Suprapubic skin (tissue), 4 donors: ENCODE results near the gene SPATA13. TPM values are rescaled to one million over a fixed set of nuclear protein-coding genes. Genes with fewer than 3 reads are reported as not detected.

ENCODE experiments used
- DNase-seq, 2 donors: peaks; one replicate each; pipeline ENCODE4 v3.0.0-alpha.2; 2019; ENCODE audit warnings: low spot score in 2 of 2
- H3K27ac ChIP-seq: fragments of 200-600 bp; sonication (generic); one replicate; pipeline ENCODE4 v1.5.1; 2019
- H3K27me3 ChIP-seq: fragments of 200-600 bp; sonication (generic); one replicate; pipeline ENCODE4 v1.5.1; 2019
- H3K36me3 ChIP-seq: fragments of 200-600 bp; sonication (generic); one replicate; pipeline ENCODE4 v1.5.1; 2019
- H3K4me1 ChIP-seq: fragments of 200-600 bp; sonication (generic); one replicate; pipeline ENCODE4 v1.5.1; 2019
- H3K4me3 ChIP-seq: fragments of 200-600 bp; sonication (generic); one replicate; pipeline ENCODE4 v1.5.1; 2019; ENCODE audit warnings: mild to moderate bottlenecking
- H3K9me3 ChIP-seq: fragments of 200-600 bp; sonication (generic); one replicate; pipeline ENCODE4 v1.5.1; 2019
- CTCF ChIP-seq, 2 donors: fragments of 200-600 bp in 1 of 2; fragments of 450-650 bp in 1 of 2; sonication (generic) in 1 of 2; IDR thresholded peaks; one replicate each; pipeline ENCODE4 v1.5.1; 2016 to 2019; ENCODE audit warnings: antibody characterized with exemption in 2 of 2, mild to moderate bottlenecking in 1 of 2, moderate library complexity in 1 of 2
- EP300 ChIP-seq: sonication (generic); formaldehyde crosslinking; IDR thresholded peaks from one replicate; pipeline ENCODE4 v1.6.1; 2017; ENCODE audit warnings: antibody characterized with exemption
- POLR2A ChIP-seq, 2 donors: fragments of 450-650 bp; IDR thresholded peaks; one replicate each; pipeline ENCODE4 v1.6.1; 2017; ENCODE audit warnings: antibody characterized with exemption in 2 of 2, mild to moderate bottlenecking in 2 of 2, moderate library complexity in 2 of 2
- POLR2AphosphoS5 ChIP-seq, 3 donors: sonication (generic); formaldehyde crosslinking; IDR thresholded peaks; one replicate each; pipeline ENCODE4 v1.6.1; 2017; ENCODE audit warnings: antibody characterized with exemption in 3 of 3
- WGBS: methylation state at CpG from one replicate; pipeline ENCODE4 v1.1.5; 2018; 5-methylcytosine and 5-hydroxymethylcytosine counted together
- total RNA-seq, 4 donors: library from RNA; depleted of rRNA; stranded (reverse); fragments of >200 nt; gene quantifications; one replicate each; pipeline ENCODE4 v1.1.0, GENCODE V29; 2016

SPATA13 gene
- total RNA-seq, 4 donors from 2014 or later = 26.5 to 64.2 (median 31.6) TPM

- H3K4me3 ChIP-seq = no peak overlapping the region
- no peak for TF ChIP-seq CTCF (IDR thresholded peaks at IDR 0.05)
- TF ChIP-seq POLR2AphosphoS5 (IDR thresholded peaks at IDR 0.05) = no peak
- no peak for TF ChIP-seq POLR2A (IDR thresholded peaks at IDR 0.05)
- TF ChIP-seq EP300 = no peak
- no peaks in the 10 kb centered on the region for H3K9me3 ChIP-seq
- H3K27me3 ChIP-seq = no peaks in the 10 kb centered on the region
- H3K4me1 ChIP-seq = no peaks in the 10 kb centered on the region
- no peak overlapping the region for H3K27ac ChIP-seq
- WGBS = 94% methylated on average over 6 of the region's 6 CpGs
- no peak for DNase-seq
- H3K36me3 ChIP-seq = no peaks in the 10 kb centered on the region
Measured at GRCh38 chr13:24244802-24245201, 84.3 kb downstream of the SPATA13 start.

GRCh38 chr13:24247016-24247415 is 86.5 kb downstream of the SPATA13 start:
- DNase-seq = no peak
- TF ChIP-seq POLR2AphosphoS5 (IDR thresholded peaks at IDR 0.05) (no peak), POLR2A (IDR thresholded peaks at IDR 0.05) (no peak), CTCF (IDR thresholded peaks at IDR 0.05) (no peak), EP300 (no peak)
- H3K9me3 ChIP-seq = no peaks in the 10 kb centered on the region
- H3K27me3 ChIP-seq = no peaks in the 10 kb centered on the region
- H3K4me3 ChIP-seq = no peak overlapping the region
- 89% methylated on average over 5 of the region's 5 CpGs for WGBS
- no peak overlapping the region for H3K27ac ChIP-seq
- H3K4me1 ChIP-seq = no peaks in the 10 kb centered on the region
- peaks cover 5% of the 10 kb centered on the region for H3K36me3 ChIP-seq

GRCh38 chr13:24249624-24250023 is 89.1 kb downstream of the SPATA13 start:
- 89% methylated on average over 9 of the region's 9 CpGs for WGBS
- Histone ChIP-seq H3K36me3 (peaks cover 5% of the 10 kb centered on the region), H3K27ac (no peak overlapping the region), H3K9me3 (no peaks in the 10 kb centered on the region), H3K4me3 (no peak overlapping the region), H3K27me3 (no peaks in the 10 kb centered on the region), H3K4me1 (no peaks in the 10 kb centered on the region)
- TF ChIP-seq POLR2AphosphoS5 (IDR thresholded peaks at IDR 0.05) (no peak), CTCF (IDR thresholded peaks at IDR 0.05) (no peak), POLR2A (IDR thresholded peaks at IDR 0.05) (no peak), EP300 (no peak)
- no peak for DNase-seq

- H3K4me3 ChIP-seq = no peak overlapping the region
- peaks cover 5% of the 10 kb centered on the region for H3K36me3 ChIP-seq
- H3K9me3 ChIP-seq = no peaks in the 10 kb centered on the region
- 81% methylated on average over 7 of the region's 7 CpGs for WGBS
- no peaks in the 10 kb centered on the region for H3K4me1 ChIP-seq
- no peak for TF ChIP-seq CTCF (IDR thresholded peaks at IDR 0.05)
- no peak for TF ChIP-seq POLR2A (IDR thresholded peaks at IDR 0.05)
- TF ChIP-seq POLR2AphosphoS5 (IDR thresholded peaks at IDR 0.05) = no peak
- TF ChIP-seq EP300 = no peak
- H3K27ac ChIP-seq = no peak overlapping the region
- DNase-seq = no peak
- H3K27me3 ChIP-seq = no peaks in the 10 kb centered on the region
Measured at GRCh38 chr13:24250376-24251057, 90.0 kb downstream of the SPATA13 start.

GRCh38 chr13:24251525-24251924 is 91.0 kb downstream of the SPATA13 start:
- WGBS = 96% methylated on average over 11 of the region's 17 CpGs
- H3K4me1 ChIP-seq = no peaks in the 10 kb centered on the region
- H3K27ac ChIP-seq = no peak overlapping the region
- H3K9me3 ChIP-seq = no peaks in the 10 kb centered on the region
- TF ChIP-seq POLR2A (IDR thresholded peaks at IDR 0.05) (no peak), CTCF (IDR thresholded peaks at IDR 0.05) (no peak), POLR2AphosphoS5 (IDR thresholded peaks at IDR 0.05) (no peak), EP300 (no peak)
- H3K4me3 ChIP-seq = no peak overlapping the region
- H3K36me3 ChIP-seq = peaks cover 5% of the 10 kb centered on the region
- no peak for DNase-seq
- no peaks in the 10 kb centered on the region for H3K27me3 ChIP-seq
